Stimulated activated naive B cell treated with anti-CD40 and anti-IgM and Interleukin-4, amounts not matched to agents 10 μg/mL and 1 μg/mL and 100 μg/mL, for 72 hours (primary cell): ENCODE results near the gene COPS9.

Source experiments
- ATAC-seq, 2 donors: fragments of 150-1000 bp; cut with Tn5 transposase; replicated peaks; 2 replicates each; pipeline ENCODE4 v1.10.0; 2021; ENCODE audit warnings: moderate library complexity in 1 of 2
- DNase-seq: peaks from one replicate; pipeline ENCODE4 v3.0.0; 2021
- H3K27ac Mint-ChIP-seq: one replicate; pipeline ENCODE4 v1.8.0; 2022; ENCODE audit warnings: mild to moderate bottlenecking, mixed read lengths
- H3K27me3 Mint-ChIP-seq, 2 donors: one replicate each; pipeline ENCODE4 v1.8.0; 2022; ENCODE audit warnings: mixed read lengths in 2 of 2
- H3K36me3 Mint-ChIP-seq, 2 donors: one replicate each; pipeline ENCODE4 v1.8.0; 2022; ENCODE audit warnings: mixed read lengths in 2 of 2, mild to moderate bottlenecking in 1 of 2
- H3K4me1 Mint-ChIP-seq, 2 donors: one replicate each; pipeline ENCODE4 v1.8.0; 2022; ENCODE audit warnings: mixed read lengths in 2 of 2, mild to moderate bottlenecking in 1 of 2
- H3K4me3 Mint-ChIP-seq, 2 donors: one replicate each; pipeline ENCODE4 v1.8.0; 2022; ENCODE audit warnings: mild to moderate bottlenecking in 2 of 2, mixed read lengths in 2 of 2, moderate library complexity in 1 of 2
- H3K9me3 Mint-ChIP-seq, 2 donors: one replicate each; pipeline ENCODE4 v1.8.0; 2022; ENCODE audit warnings: mixed read lengths in 2 of 2, mild to moderate bottlenecking in 1 of 2

COPS9 gene

GRCh38 chr2:240107477-240107796 is 28.7 kb downstream of the COPS9 start:
- H3K4me1 Mint-ChIP-seq, result no peaks in the 10 kb centered on the region
- no peak overlapping the region for H3K27ac Mint-ChIP-seq
- peaks cover 24 to 33% of the 10 kb centered on the region in 2 donors for H3K27me3 Mint-ChIP-seq
- DNase-seq (no peak), ATAC-seq (no peak)
- H3K9me3 Mint-ChIP-seq, result peaks cover 0 to 4% of the 10 kb centered on the region in 2 donors
- H3K36me3 Mint-ChIP-seq, result no peaks in the 10 kb centered on the region
- H3K4me3 Mint-ChIP-seq, result no peak overlapping the region

- Mint-ChIP-seq H3K36me3 (no peaks in the 10 kb centered on the region), H3K27me3 (peaks cover 24 to 30% of the 10 kb centered on the region in 2 donors), H3K27ac (no peak overlapping the region), H3K4me3 (no peak overlapping the region), H3K4me1 (no peaks in the 10 kb centered on the region), H3K9me3 (peaks cover 0 to 4% of the 10 kb centered on the region in 2 donors)
- DNase-seq (no peak), ATAC-seq (no peak)
These were observed 29.2 kb downstream of the COPS9 start for GRCh38 chr2:240106765-240107476.

- no peak overlapping the region for H3K4me3 Mint-ChIP-seq
- H3K27ac Mint-ChIP-seq, result no peak overlapping the region
- peaks cover 24 to 28% of the 10 kb centered on the region in 2 donors for H3K27me3 Mint-ChIP-seq
- H3K9me3 Mint-ChIP-seq, result peaks cover 2 to 4% of the 10 kb centered on the region in 2 donors
- DNase-seq (no peak), ATAC-seq (no peak)
- H3K36me3 Mint-ChIP-seq, result no peaks in the 10 kb centered on the region
- H3K4me1 Mint-ChIP-seq, result no peaks in the 10 kb centered on the region
These were observed 30.1 kb downstream of the COPS9 start for GRCh38 chr2:240105982-240106381.

- peaks cover 12 to 20% of the 10 kb centered on the region in 2 donors for H3K9me3 Mint-ChIP-seq
- peaks cover 43 to 45% of the 10 kb centered on the region in 2 donors for H3K27me3 Mint-ChIP-seq
- no peak overlapping the region for H3K4me3 Mint-ChIP-seq
- no peak for ATAC-seq
- peaks cover 3 to 5% of the 10 kb centered on the region in 2 donors for H3K36me3 Mint-ChIP-seq
- no peak overlapping the region for H3K27ac Mint-ChIP-seq
- DNase-seq, result no peak
- no peaks in the 10 kb centered on the region for H3K4me1 Mint-ChIP-seq
These were observed 33.0 kb downstream of the COPS9 start for GRCh38 chr2:240103136-240103535.

- Mint-ChIP-seq H3K27me3 (peaks cover 71 to 80% of the 10 kb centered on the region in 2 donors), H3K36me3 (peaks cover 5% of the 10 kb centered on the region in 2 donors), H3K9me3 (peaks cover 17 to 28% of the 10 kb centered on the region in 2 donors), H3K4me3 (no peak overlapping the region), H3K4me1 (no peaks in the 10 kb centered on the region), H3K27ac (no peak overlapping the region)
- no peak for ATAC-seq
- DNase-seq, result no peak
These were observed 37.8 kb downstream of the COPS9 start for GRCh38 chr2:240098349-240098748.

- ATAC-seq (no peak), DNase-seq (no peak)
- peaks cover 5% of the 10 kb centered on the region in 2 donors for H3K36me3 Mint-ChIP-seq
- no peak overlapping the region for H3K4me3 Mint-ChIP-seq
- peaks cover 75 to 83% of the 10 kb centered on the region in 2 donors for H3K27me3 Mint-ChIP-seq
- no peak overlapping the region for H3K27ac Mint-ChIP-seq
- no peaks in the 10 kb centered on the region for H3K4me1 Mint-ChIP-seq
- peaks cover 20 to 33% of the 10 kb centered on the region in 2 donors for H3K9me3 Mint-ChIP-seq
These were observed 40.3 kb downstream of the COPS9 start for GRCh38 chr2:240095556-240096523.

GRCh38 chr2:240089306-240089705 is 46.8 kb downstream of the COPS9 start:
- H3K4me1 Mint-ChIP-seq, result no peaks in the 10 kb centered on the region
- DNase-seq (no peak), ATAC-seq (no peak)
- no peaks in the 10 kb centered on the region for H3K36me3 Mint-ChIP-seq
- peaks cover 23 to 32% of the 10 kb centered on the region in 2 donors for H3K9me3 Mint-ChIP-seq
- no peak overlapping the region for H3K27ac Mint-ChIP-seq
- peaks cover 47 to 51% of the 10 kb centered on the region in 2 donors for H3K27me3 Mint-ChIP-seq
- no peak overlapping the region for H3K4me3 Mint-ChIP-seq

- no peak for ATAC-seq
- no peaks in the 10 kb centered on the region for H3K36me3 Mint-ChIP-seq
- peaks cover 29 to 37% of the 10 kb centered on the region in 2 donors for H3K27me3 Mint-ChIP-seq
- no peaks in the 10 kb centered on the region for H3K4me1 Mint-ChIP-seq
- H3K9me3 Mint-ChIP-seq, result peaks cover 14 to 23% of the 10 kb centered on the region in 2 donors
- no peak overlapping the region for H3K4me3 Mint-ChIP-seq
- H3K27ac Mint-ChIP-seq, result no peak overlapping the region
- no peak for DNase-seq
These were observed 49.5 kb downstream of the COPS9 start for GRCh38 chr2:240086563-240086962.
